SKM-1 (cell line): ENCODE results near the gene OR6P1.
A peak's percentile ranks its signal among the peaks of the same experiment; 100 is the strongest.

Source experiments
- DNase-seq: peaks from one replicate; lab custom pipeline; 2025; ENCODE audit not compliant: unreplicated experiment; lab: John Stamatoyannopoulos, UW

OR6P1 gene

GRCh38 chr1:158570480-158570879 lies at the start of gene OR6P1:
Gene OR6P1, minus strand, starts transcription at chr1:158570580. Its CDS starts 6,976 bp downstream, at chr1:158563604.
- no peak for DNase-seq

- no peak for DNase-seq
Observed at GRCh38 chr1:158613764-158614163, 43.4 kb upstream of the OR6P1 start.

- no peak for DNase-seq
Observed at GRCh38 chr1:158611916-158612315, 41.5 kb upstream of the OR6P1 start.

GRCh38 chr1:158607296-158607695 lies 36.9 kb upstream of the OR6P1 start:
- DNase-seq, result no peak

- DNase-seq, result no peak
Observed at GRCh38 chr1:158604968-158605367, 34.6 kb upstream of the OR6P1 start, which contains the start of gene OR10Z1. Gene OR10Z1, plus strand, starts transcription at chr1:158605268. Its CDS starts 1,171 bp downstream, at chr1:158606439.

- DNase-seq, result no peak
Observed at GRCh38 chr1:158600735-158601134, 30.4 kb upstream of the OR6P1 start.

- DNase-seq, result no peak
Observed at GRCh38 chr1:158586942-158587341, 16.6 kb upstream of the OR6P1 start.

- DNase-seq, result no peak
Observed at GRCh38 chr1:158583962-158584361, 13.6 kb upstream of the OR6P1 start.

GRCh38 chr1:158579733-158580132 lies 9.4 kb upstream of the OR6P1 start, which contains the start of gene OR10X1:
Gene OR10X1, minus strand, starts transcription at chr1:158579899. Its CDS starts 0 bp downstream, at chr1:158579899.
- DNase-seq, result no peak

- DNase-seq, result no peak
Observed at GRCh38 chr1:158577561-158577960, 7.2 kb upstream of the OR6P1 start.

GRCh38 chr1:158572226-158572625 lies 1.8 kb upstream of the OR6P1 start:
- DNase-seq, result no peak

GRCh38 chr1:158564608-158565007 lies 5.8 kb downstream of the OR6P1 start:
- peak; percentile 84 for DNase-seq

GRCh38 chr1:158563853-158564252 lies 6.5 kb downstream of the OR6P1 start:
- no peak for DNase-seq

- no peak for DNase-seq
Observed at GRCh38 chr1:158559696-158560095, 10.7 kb downstream of the OR6P1 start.

- DNase-seq, result no peak
Observed at GRCh38 chr1:158554352-158554751, 16.0 kb downstream of the OR6P1 start, which contains the start of gene OR6Y1. Gene OR6Y1, minus strand, starts transcription at chr1:158554405. Its CDS starts 6,300 bp downstream, at chr1:158548105.

GRCh38 chr1:158552296-158552695 lies 18.1 kb downstream of the OR6P1 start:
- DNase-seq, result no peak

- DNase-seq, result no peak
Observed at GRCh38 chr1:158547533-158547932, 22.8 kb downstream of the OR6P1 start.

GRCh38 chr1:158537609-158538008 lies 32.8 kb downstream of the OR6P1 start:
- no peak for DNase-seq

- no peak for DNase-seq
Observed at GRCh38 chr1:158534496-158534895, 35.9 kb downstream of the OR6P1 start.

GRCh38 chr1:158527190-158527815 lies 43.1 kb downstream of the OR6P1 start:
- peak; percentile 37 for DNase-seq

GRCh38 chr1:158521666-158522058 lies 48.7 kb downstream of the OR6P1 start:
- no peak for DNase-seq

GRCh38 chr1:158520955-158521665 lies 49.3 kb downstream of the OR6P1 start:
- DNase-seq, result no peak
